ENCODE measurements around the gene LRRC75B.
"Not testable (repeated sequence)": the region's sequence is repeated elsewhere in the genome, so short reads cannot be mapped to it uniquely, and the experiment has no call there.

LRRC75B gene

DNA sequence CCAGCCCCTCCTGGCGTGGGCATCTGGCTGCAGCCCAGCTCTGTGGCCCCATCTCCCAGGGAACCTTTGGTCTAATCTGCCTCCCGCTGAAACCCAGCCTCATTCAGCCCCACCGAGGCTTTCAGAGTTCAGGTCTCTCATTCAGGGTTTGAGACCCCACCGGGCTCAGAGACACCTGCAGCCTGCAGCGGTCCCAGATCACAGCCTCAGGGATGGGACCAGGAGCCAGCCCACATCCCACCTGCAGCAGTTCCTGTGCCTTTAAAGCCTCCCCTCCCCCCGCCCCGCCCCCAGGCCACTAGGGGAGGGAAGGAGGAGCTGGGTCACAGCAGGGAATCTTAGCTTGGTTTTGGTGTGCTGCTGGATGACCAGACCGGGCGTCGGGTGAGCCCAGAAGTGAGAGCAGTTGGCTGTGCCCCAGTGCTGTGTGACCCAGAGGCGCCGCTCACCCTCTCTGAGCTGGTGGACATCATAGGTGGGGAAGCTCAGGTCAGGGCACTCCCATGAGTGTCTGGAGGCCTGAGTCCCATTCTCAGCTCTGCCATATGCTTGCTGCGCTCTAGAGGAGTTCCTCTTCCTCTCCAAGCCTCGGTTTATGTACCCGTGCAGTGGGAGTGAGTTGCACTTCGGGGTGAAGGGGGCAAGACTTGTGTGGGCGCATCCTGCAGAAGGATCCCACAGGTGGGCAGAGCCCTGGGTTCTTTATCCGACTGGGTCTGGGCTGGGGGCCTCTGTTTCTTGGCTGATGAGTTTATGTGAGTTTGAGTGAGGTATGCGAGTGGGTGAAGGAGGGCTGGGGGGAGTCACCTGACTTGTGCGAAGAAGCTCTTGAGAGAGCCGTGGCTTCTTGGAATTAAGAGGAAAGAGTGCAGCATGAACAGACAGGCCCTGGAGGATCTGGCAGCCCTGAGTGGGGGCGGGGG is 10.2 kb upstream of the LRRC75B start, which contains the start of gene GGT1:
GGT1 (plus strand) TSS at position 347 of the 923 bp plus-strand sequence. CDS start 7,889 bp downstream, outside the sequence.
- not testable (repeated sequence) for DNase-seq (ENCODE audit: low read depth in 2 of 2)

DNA sequence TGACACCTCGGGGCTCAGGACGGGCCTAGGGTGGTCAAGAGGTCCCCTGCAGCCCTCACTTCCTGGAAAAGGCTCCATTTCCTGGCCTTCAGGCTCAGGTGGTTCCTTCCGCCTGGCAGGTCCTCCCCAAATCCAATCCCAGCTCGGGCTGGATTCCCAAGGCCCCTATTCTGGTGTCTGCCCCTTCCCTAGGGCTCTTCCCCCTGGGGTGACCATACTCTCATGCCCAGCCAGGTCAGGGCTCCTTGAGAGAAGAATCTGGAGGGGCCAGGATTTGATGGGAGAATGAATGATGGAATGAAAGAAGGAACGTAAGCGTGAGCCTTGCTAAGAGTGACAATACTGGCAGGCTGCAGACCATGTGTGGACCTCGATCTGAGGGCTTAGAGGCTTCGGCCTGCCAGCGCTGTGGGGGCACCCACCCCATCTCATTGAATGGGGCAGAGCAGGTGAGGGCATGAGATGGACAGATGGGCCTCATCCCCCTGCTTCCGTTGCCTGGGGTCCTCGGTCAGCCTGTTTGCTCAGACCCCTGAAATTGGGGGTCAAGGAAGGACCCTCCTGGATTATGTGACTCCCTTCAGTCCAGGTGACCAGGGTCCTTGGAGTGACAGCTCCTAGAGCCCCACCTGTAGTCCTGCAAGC is 9.4 kb upstream of the LRRC75B start:
- not testable (repeated sequence) for DNase-seq (ENCODE audit: low read depth in 2 of 2)

DNA sequence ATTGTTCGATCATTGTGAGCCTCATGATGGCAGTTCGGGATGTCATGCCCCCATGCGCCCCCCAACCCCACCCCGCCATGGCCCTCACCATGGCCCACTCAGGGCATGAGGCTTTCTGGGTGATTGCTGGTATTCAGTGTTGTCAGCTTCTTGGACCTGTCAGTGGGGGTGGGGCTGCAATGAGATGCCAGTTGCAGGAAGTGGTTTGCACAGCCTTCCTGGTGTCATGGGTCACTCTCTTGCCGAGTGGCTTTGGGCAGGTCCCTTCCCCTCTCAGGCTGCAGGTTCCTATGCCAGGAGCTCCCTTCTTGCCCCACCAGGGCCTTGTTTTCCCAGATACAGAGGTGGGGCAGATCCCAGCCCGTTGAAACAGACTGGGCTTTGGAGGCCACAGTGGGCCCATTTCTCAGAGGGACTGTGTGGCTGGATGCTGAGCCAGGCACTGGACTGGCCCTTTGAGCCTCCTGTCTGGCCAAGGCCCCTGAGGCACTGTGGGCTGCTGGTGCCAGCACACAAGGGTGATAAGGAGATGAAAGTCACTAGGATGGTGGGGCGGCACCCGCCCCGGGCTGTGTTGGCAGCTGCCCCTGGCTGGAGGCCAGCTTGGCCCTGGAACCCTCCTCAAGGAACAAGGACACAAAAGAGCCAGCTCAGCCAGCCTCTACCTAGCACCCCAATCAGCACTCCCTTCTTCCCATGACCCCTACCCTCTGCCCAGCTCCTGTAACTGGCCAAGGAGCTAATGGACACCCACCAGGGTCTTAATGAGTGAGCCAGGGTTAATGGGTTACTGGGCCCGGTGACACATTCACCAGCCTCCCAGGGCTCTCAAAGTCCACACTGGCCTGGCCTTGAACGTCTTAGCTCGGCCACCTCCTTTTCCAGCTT is 8.6 kb upstream of the LRRC75B start:
- no peak for DNase-seq (ENCODE audit: low read depth in 2 of 2)

DNA sequence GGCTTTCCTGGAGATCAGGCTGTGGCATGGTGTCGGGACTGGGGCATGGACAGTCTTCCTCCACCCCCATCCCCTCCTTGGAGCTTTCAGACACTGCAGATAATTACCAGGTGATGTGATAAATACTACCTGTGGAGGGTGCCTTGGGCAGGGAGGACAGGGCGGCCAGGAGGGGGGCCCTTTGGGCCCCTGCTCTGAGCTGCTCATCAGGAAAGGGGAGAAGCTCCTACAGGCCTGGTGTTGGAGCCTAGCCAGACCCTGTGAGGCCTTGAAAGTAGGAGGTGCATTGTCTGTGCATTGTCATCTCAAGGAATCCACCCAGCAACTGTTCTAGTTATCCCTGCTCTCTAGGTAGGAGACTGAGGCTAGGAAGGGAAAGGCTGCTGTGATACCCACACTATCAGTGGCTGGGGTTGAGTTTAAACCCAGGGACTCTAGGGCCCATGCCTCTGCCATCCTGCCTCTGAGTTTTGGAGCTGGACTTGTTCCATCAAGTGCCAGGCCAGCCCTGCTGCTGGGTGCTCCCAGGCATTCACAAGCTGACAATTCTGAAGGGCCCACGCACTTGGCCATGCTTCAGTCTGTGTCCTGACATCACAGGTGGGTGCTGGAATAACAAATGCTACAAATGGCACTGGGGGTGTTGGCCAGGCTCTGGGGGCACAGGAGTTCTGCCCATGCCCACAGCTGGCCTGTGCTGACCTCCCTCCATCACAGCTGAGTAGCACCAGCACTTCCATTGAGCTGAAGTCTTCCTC is 7.3 kb upstream of the LRRC75B start:
- DNase-seq (ENCODE audit: low read depth in 2 of 2), result not testable (repeated sequence)

DNA sequence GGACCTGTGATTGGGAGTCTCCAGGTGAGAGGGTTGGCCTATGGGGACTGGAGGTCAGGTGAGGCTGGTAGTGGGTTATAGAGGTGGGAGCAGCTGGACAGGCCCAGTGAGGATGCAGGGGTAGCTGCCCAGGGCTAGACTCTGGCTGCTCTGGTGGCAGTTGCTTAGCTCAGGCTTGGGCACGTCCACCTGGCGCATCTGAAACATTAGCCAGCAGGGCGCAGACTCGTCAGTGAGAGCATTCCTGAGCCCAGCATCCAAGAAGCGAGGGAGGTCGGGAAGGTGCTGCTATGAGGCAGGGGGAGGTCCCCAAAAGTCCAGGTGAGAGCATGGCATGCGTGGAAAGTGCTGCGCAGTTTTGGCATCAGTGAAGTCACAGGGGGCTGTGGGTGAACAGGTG is 6.6 kb upstream of the LRRC75B start:
- DNase-seq (ENCODE audit: low read depth in 2 of 2), result no peak

DNA sequence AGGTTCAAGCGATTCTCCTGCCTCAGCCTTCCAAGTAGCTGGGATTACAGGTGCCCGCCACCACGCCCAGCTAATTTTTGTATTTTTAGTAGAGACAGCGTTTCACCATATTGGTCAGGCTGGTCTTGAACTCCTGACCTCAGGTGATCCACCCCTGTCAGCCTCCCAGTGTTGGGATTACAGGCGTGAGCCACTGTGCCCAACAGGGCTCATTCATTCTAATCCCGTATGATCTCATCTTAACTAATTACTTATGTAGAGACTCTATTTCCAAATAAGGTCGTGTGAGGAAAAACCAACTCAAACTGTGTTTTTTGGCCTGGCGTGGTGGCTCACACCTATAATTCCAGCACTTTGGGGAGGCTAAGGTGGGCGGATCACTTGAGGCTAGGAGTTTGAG is 4.2 kb upstream of the LRRC75B start:
- not testable (repeated sequence) for DNase-seq (ENCODE audit: low read depth in 2 of 2)

DNA sequence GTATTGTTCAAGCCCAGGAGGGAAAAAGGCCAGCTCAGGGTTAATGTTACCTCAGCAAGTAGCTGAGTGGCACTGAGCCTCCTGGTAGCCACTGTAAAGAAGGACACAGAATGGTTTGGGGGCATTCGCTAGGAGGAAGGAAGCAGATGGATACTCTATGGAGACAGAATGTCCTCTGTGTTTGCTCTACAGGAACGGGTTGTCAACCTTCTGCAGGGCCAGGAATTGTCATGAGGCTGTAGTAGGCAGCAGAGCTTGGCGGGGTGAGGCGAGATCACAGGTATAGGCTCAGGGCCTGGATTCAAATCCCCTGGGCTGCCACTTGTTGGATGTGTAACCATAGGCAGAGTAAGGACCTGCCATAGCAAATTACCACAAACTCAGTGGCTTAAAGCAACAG is 3.0 kb upstream of the LRRC75B start:
- no peak for DNase-seq (ENCODE audit: low read depth in 2 of 2)

DNA sequence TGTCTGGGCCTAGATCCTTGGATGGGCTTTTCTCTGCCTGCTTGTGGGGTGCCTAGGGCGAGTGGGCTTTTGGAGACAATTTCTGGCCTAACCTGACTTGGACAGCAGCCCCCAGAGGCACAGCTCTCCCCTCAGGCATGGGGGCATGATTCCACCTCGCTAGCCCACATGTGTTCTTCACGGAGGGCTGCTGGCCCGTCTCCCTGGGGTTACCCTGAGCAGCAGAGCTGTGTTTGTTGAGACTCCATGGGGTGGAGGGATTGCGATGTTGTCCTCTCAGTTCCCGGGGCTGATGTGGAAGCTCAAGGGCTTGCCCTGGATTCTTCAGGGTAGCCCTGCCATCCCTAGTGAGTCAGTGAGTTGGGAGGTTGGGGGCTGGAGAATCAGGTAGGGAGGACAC is 2.4 kb upstream of the LRRC75B start:
- no peak for DNase-seq (ENCODE audit: low read depth in 2 of 2)

DNA sequence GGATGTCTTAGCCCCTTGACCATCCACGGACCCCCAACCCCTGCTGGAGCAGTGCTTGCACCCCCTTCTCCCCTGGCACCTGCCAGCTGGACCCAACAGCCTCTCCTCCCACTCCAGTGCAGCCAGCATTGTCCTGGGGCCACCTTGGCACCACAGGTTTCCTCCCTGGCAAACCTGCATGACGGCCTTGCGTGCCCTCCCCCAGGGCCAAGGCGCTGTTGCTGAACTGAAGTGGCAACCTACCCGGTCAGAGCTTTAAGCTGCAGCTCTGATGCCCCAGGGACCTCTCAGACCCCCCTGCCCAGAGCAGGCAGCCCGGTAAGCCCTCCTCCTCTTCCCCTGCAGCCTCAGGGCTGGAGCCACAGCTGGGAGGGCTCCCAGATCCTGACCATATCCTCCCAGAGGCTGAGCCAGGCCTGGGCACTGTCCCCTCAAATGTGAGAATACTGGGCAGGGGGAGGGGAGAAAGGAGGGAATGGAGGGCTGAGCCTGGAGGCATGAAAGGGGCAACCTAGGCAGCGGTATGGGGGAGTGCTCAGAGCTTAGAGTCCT is 1.8 kb upstream of the LRRC75B start:
- DNase-seq (ENCODE audit: low read depth in 2 of 2), result no peak

DNA sequence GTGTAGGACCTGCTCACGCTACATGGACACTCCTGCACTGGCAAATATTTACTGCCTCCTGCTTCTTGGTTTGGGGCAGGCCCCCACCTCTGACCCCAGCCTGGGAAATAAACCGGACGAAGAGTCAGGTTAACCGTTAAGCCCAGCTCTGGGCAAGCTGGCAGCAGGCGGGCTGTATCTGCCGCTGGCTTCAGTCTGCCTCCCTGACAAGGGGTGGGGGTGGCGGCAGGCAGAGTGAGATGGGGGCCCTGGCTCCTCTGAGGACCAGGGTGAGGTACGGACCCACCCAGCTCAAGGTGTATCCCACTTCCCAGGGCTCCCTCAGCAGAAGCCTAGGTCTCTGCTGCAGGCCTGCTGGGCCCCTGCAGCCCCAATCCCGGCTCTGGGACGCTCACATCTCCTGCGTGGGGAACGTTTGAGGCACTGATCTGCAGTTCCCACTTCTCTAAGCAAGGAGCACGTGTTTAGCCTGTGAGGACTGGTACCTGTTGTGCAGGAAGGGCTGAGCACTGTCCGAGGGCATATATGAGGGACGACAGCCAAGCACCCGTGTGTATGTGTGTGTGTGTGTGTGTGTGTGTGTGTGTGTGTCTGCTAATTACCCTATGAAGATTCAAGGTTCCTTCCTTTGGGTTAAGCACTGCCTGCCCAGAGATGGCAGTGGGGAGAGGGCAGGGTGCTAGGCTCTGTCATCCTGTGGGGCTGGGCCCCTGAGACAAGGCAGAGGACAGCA is 1.1 kb upstream of the LRRC75B start:
- DNase-seq (ENCODE audit: low read depth in 2 of 2), result no peak

DNA sequence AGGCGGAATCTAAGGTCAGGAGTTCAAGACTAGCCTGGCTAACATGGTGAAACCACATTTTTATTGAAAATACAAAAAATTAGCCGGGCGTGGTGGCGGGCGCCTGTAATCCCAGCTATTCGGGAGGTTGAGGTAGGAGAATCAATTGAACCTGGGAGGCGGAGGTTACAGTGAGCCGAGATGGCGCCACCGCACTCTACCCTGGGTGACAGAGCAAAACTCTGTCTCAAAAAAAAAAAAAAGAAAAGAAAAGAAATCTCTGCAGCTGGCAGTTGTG is 624 bp upstream of the LRRC75B start:
- not testable (repeated sequence) for DNase-seq (ENCODE audit: low read depth in 2 of 2)

DNA sequence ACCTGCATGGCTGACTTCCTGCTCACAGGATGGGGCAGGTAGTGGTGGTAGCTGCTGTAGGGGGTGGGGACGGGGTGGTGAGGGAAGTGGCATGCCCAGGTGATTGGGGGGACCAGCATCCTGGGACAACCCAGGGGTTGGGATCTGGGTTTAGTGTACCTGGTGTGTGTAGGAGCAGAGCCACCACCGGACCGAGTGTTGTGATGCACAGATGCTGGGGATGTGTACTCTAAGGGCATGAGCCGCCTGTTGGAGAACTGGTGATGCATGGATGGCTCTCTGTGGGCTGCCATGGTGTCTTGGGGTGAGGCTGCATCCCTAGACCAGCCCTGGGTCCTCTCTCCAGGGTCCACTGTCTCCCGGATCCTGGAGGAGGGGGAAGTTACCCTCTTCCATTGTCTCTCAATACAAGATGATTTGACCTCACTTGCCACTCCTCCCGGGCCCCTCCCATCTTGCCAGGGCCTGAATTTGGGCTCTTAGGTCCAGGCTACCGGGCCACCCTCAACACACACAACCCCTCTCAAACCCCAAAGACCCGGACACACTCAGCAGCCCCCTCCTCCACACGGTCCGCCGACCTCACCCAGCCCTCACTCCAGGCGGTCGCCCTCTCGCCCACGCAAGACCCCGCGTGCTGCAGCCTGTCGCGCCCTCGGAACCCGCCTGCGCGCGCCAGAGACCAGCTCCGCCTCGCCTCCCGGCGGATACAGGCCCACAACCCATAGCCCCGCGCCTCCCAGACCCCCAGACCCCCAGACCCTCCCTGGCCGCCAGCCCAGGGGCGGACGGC is 619 bp downstream of the LRRC75B start:
- no peak for DNase-seq (ENCODE audit: low read depth in 2 of 2)

DNA sequence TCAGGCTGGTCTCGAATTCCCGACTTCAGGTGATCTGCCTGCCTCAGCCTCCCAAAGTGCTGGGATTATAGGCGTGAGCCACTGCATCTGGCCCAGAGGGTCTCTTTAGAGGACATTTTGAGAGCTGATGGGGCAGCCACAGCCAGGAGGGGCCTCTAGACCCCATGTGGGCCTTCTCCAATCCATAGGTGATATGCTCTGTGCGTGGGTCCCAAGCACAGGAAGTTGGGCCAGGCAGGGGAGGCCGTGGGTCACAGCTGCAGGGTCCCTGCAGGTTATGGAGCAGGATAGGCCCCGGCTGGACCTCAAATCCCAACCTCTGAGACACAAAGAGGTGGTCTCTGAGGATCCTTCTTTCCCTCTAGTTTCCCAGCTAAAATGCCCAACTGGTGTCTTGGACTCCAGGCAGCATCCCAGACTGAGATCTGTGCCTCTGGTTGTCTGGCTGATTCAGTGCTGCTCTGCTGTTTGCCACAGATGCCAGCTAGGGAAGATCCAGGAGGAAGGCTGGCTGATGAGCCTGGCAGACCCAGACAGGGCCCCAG is 1.5 kb downstream of the LRRC75B start:
- DNase-seq (ENCODE audit: low read depth in 2 of 2), result no peak

DNA sequence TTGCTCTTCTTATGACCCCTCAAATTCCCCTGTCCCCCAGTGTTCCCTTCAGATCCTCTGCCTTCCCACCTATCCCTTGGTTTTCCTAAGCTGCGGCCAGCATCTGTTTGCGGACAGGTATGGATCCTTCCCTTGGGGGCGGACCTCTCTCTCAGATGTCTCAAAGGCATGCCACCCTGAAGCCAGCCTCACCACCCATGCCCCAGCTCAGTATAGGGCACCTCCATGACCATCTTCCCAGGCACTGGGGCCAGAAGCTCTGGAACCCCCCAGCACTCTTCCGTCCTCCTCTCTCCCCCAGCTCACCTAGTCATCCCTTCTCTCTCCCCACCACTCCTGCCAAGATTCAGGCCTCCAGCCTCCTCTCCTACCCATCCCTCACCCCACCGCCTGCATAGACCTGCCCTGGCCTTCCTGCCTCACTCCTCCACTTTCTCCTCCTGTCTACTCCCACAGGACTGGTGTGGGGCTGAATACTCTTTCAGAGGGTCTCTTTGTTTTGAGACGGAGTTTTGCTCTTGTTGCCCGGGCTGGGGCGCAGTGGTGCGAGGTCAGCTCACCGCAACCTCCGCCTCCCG is 2.2 kb downstream of the LRRC75B start:
- DNase-seq (ENCODE audit: low read depth in 2 of 2), result no peak

DNA sequence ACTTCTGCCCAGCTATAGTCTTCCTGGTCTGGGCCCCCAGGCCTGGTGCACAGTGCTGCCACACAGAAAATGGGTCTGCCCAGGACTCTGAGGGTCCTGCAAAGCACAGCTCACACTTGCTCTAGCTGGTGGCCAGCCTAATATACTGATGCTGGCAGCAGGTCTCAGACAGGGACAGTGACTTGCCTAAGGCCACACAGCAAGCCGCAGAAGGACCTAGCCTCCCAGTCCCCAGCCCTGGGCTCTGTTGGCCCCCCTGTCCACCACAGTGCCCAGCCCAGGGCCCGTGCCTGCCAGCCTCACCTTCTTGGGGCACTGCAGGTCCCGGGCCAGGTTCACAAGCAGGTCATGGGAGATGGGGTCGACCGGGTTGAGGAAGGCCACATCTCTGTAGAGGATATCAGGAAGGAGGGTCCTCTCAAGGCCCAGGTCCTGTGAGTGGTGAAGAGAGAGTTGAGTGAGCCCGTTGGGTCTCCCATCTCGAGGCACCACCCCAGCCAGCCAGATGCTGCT is 3.3 kb downstream of the LRRC75B start:
- DNase-seq (ENCODE audit: low read depth in 2 of 2), result no peak

DNA sequence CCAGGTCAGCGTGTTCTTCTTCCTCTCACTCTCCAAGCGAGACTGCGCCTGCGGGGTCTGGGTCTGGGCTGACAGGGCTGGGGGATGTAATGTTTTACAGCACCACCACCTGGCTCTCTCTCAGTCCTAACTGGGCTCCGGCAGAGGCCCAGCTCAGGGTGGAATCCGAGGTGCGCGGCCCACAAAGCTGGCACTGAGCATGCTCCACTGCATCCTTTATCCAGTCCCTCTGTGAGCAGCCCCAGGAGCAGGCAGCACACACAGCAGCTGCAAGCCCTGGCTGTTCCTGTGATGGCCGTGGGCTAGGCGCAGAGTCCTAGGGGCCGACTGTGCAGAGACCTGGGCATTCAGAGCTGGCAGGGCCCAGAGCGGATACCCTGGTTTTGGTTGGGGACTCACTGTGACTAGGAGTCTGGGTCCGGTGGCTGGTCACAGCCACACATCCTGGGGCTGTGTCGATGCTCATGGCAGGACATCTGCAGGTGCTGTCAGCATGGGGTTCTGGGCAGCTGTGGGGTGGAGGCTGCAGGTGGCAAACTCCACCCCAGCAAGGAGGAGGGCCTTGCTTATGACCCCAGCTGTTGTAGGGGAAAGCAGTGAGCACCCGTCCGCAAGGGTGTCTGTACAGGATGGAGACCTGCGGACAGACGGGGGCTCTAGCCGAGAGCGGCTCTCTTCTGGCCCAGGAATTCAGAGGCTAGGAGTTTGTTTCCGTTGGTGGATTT is 4.0 kb downstream of the LRRC75B start:
- DNase-seq (ENCODE audit: low read depth in 2 of 2), result no peak

DNA sequence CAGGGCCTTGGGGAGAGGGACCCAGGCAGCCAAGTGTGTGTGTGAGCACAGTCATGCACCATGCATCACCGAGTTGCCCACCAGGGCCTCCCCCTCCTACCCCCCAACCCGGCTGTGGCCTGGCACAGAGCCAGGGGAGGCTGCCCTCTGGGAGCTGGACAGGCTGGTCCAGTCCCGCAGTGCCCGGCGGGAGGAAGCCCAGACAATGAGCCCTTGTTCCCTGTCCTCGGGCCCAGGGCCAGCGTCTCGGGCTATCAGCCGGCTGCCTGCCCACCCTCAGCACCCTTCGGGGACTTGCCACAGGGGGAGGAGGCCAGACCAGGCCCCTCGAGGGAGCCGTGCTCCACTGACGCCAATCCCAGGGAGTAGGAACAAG is 4.5 kb downstream of the LRRC75B start:
- DNase-seq (ENCODE audit: low read depth in 2 of 2), result no peak

DNA sequence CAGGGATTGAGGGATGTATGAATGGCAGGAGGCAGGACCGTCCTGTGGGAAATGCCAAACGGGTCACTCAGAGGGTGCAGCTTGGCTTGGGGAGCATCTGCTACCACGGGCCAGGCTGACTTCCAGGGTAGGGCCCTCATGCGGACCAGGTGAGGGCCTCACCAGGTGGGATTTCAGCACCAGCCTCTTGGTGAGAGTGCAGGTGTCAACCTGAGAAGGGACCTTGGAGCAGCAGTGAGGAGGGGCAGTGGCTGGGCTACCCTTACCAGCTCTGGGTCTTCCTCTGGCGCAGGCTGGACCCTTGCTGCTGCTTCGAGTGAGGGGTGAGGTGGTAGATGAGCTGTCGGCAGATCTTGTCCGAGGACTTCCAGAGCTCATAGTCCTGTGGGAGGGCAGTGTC is 4.9 kb downstream of the LRRC75B start:
- DNase-seq (ENCODE audit: low read depth in 2 of 2), result no peak

Measured in stimulated activated CD4-positive, alpha-beta T cell treated with anti-CD3 and anti-CD28 coated beads, Interleukin-1b, Interleukin-23, amount 100 ng/mL, for 1 hour (primary cell).